Measurements from ENCODE around the gene PAH.

The PAH gene

DNA sequence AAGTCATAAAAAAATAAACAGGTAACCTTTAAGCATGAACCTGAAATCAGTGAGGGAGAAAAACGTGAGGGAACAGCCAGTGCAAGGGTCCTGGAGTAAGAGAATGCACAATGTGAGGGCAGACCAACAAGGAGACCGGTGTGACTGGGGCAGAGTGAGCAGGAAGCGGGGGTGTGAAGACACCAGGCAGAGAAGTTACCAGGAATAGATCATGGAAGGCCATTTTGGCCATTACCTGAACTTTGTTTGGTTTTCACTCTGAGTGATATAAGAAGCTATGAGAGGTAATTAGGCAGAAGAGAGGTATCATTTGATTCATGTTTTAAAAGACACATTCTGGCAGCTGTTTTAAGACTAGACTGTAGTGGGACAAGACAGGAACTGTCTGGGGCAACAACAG lies 15.0 kb downstream of the PAH start:
- no peak for DNase-seq (ENCODE audit: low read depth in 2 of 3, low spot score in 2 of 3)

DNA sequence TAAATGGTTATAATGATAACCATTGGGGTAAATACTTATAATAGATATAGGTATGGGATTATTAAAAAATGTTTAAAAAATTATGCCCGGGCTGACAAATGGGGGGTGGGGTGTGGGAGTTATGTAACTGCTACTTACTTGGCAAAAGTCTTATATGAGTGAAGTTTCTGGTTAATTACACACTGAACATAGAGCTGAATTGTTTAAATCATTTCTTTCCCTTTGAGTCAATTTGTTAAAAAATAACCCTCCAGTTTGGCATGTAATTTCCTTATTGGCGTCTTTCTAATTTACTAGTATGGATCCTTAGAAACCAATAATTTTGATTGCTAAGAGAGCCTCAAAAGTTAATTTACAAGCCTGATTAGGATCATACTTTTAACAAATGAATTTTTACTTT lies 16.7 kb downstream of the PAH start:
- no peak for DNase-seq (ENCODE audit: low read depth in 2 of 3, low spot score in 2 of 3)

DNA sequence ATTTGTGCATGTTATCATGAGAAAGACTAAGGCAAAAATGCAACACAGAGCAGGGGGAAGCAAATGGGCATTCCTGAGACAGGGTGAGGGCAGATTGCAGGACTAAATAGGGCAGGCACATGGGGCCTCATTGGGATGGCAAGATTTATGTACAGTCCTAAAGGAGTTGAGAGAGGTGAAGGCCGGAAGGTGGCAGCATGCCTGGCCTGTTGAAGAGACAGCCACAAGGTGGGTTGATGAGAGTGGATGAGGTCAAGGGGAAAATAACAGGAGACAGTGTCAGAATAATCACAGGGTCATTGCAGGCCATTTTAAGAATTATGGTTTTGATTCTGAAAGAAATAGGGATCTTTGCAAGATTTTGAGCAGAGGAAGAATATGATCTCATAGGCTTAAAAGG lies 21.0 kb downstream of the PAH start:
- no peak for DNase-seq (ENCODE audit: low read depth in 2 of 3, low spot score in 2 of 3)

DNA sequence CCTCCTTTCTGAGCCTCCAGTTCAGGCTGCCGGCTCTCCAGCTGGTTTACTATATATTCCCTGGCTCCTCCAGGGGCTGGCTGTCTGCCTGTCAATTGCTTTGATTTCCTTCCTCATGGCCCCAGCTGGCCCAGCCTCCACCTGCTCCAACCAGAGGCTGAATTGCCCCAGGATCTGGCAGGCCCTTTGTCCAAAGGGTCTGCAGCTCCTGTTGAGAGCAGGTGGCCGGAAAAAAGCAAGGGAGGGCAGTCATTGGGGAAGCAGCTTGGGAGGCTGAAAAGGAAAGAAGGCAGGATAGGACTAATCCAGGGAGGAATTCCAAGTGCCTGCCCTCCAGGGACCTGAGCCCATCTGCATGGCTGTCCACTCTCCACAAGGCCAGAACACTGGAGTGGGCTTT lies 25.3 kb downstream of the PAH start:
- no peak for DNase-seq (ENCODE audit: low read depth in 2 of 3, low spot score in 2 of 3)

DNA sequence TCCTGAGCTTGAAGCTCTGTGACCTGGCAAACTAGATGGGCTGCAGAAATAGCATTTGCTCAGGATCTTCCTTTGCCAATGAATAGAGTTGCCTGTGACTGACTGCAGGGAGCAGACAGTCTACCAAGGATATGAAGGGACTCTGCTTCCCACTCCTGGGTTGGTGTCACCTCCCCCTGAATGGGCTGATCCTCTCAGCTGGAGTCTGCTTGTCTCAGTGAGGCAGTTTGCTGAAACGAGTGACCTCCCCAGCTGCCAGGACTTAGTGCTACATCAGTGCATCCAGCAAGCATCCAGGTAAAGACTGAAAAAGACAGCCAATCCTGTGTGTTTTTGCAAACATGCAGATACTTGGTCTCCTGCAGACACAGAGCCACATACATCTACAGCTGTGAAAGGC lies 28.5 kb downstream of the PAH start:
- DNase-seq (ENCODE audit: low read depth in 2 of 3, low spot score in 2 of 3): no peak

DNA sequence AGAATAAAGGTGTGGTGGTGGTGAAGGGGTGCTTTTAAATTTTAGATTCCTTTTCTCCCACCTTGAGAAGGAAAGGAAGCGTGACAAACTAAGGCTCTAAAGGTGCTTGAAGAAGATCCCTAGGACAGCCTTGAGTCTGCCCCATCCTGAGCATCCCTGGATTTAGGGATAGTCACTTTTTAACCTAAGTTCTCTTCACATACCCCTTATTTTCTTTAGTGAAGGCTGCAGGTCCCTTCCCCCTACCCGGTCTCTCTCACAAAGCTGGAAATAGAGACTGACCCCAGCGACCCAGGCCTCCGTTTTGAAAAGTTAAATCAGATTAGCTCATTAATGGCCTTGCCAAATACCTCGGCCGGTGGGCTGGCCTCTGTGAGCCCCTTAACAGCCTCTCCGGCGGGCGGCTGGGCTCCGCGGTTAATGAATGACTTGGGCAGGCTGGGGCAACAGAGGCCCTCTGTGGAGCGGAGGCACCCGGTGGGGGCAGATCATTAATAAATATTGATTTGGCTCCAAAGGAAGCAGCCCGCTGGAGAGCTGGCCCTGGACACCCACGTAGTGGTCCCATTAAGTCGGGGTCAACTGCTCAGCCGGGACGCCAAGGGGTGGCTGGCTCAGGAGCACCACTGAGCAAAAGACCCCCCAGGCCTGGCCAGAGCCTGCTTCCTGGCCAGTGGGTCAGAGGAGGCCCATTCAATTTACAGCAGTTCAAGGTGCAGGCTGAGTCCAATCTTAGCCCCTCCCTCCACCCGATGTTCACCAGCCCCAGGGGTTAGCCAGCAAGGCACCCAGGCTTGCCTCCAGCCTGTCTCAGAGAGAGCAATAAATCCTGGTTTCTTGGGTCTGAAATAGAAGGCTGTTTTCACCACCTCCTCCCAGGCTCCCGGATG lies 31.8 kb downstream of the PAH start:
- DNase-seq (ENCODE audit: low read depth in 2 of 3, low spot score in 2 of 3): no peak

DNA sequence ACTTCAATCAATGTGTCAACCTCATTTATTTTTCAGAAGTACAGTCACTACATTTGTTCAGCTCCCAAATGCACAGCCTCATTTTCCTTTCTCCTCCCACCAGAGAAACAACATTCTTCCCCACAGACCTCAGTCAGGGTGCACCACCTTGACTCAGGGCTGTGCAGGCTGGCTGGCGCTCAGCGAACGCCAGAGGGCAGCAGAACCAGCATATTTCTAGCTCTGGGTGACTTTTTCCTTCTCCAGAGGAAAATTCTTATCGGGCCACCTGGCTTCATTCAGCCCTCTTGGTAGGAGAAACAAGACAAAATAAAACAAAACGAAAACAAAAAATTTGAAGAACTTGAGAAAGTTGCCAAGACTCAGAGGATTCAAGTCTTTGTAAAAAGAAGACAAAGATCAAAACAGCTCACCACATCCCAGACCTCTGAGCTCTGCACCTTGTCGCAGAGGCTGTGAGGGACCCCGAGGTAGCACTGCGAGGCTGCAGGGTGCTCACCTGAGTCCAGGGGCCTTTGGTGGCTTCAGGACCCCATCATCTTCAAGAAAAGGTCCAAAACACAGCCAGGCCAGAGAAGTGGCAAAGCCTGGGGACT lies 33.7 kb downstream of the PAH start:
- DNase-seq (ENCODE audit: low read depth in 2 of 3, low spot score in 2 of 3): peak in 1 of 3 experiments; percentile 21

DNA sequence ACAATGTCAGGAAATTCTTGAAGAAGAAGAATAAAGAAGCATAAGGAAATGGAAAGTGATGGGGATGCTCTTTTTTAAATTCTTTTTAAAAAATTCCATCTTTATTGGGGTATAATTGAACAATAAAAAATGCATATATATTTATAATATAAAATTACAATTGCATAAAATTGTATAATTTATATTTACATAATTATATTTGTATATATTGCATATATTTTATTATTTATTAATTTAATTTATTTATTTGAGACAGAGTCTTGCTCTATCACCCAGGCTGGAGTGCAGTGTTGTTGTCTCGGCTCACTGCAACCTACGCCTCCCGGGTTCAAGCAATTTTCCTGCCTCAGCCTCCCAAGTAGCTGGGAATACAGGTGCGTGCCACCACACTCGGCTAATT lies 36.3 kb downstream of the PAH start:
- DNase-seq (ENCODE audit: low read depth in 2 of 3, low spot score in 2 of 3): no peak

DNA sequence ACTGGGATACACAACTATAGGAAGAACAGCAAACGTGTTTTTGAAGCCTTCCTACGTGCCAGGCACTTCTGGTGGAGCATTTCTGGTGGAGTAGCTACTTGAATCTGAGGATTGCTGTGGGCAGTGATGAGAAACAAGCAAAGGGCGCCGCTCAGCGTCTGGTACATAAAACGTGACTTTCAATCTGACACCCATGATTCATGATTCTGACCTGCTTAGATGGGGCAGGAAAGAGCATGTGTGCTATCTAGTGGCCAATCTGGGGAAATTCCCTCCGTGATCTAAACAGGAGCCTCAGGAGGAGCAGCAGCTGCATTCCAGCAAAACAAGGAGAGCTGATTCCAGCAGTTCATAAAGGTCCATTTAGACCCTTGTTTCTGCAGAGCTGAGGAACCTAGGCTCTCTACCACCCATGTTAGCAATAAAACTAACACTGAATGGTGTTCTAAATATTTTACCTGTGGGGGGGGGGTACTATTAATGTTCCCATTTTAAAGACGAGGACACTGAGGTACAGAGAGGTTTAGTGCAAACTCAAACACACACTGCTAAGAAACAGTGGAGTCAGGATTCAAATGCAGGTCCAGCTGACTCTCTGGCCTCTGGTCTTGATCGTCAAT lies 37.8 kb downstream of the PAH start:
- no peak for DNase-seq (ENCODE audit: low read depth in 2 of 3, low spot score in 2 of 3)

DNA sequence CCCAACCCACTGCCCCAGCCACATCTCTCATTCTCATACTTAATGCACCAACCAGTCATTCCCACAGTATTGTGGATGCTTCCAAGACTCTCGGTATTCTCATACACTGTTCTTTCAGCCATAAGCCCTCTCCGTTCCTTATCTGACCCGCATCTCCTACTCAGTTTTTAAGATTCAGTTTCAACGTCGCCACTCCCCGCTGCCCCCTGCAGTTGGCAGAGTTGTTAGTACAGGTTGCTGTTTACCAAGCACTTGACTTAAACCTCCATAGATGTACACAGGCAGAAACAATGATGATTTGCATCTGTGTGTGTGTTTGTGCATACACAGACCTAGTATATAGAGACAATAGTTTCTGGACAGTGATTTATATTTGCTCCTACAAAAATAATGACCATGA lies 40.2 kb downstream of the PAH start:
- DNase-seq (ENCODE audit: low read depth in 2 of 3, low spot score in 2 of 3): no peak

DNA sequence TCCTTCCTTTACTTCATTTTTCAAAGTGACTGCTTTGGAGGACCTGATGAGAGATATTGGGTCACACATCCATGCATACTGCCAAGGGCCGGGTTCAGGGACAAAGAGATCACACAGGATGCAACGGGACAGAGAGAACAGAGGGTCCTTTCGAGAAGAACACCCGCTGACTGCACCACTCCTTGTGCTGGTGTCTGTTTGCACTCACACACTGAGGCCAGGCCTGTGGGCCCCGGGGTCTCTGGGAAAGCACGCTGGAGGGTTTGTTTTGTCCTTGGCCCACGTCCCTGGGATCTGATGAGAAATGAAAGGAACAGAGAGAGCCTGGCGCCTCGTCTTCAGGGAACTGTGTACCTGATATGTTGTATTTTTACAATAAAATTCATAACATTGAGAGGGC lies 42.2 kb downstream of the PAH start:
- DNase-seq (ENCODE audit: low read depth in 2 of 3, low spot score in 2 of 3): no peak

DNA sequence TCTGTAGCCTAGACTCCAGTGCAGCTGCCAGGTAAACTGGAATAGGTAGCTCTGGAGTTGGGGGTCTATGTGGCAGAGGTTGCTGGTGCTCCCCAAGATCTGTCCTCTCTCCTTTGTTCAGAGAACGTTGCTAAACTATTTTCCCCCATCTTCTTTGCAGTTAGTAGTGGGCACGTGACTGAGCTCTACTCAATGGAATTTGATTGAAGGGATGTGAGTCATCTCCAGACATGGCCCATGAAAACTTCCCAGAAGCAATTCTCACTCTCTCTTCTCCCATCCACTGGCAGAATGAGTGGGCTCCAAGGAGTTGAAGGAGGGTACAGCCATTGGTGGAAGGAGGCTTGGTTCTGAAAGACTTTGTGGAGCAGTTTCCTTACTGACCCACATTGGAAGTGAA lies 44.0 kb downstream of the PAH start:
- no peak for DNase-seq (ENCODE audit: low read depth in 2 of 3, low spot score in 2 of 3)

DNA sequence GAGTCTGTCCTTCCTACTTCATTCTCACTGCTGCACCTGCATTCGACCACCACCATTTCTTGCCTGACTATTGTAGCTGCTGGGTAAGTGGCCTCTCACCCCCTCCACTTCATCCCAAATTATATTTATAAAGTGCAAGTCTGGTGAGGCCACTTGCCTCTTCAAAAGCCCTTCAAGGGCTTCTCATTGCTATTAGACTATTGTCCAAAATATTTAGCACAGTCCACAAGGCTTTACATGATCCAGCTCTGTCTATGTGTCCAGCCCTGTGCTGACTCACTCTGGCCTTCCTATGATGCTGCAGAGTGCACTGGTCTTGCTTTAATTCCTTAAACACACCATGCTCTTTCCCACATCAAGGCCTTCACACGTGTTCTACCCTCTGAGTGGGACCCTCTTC lies 46.0 kb downstream of the PAH start:
- no peak for DNase-seq (ENCODE audit: low read depth in 2 of 3, low spot score in 2 of 3)

DNA sequence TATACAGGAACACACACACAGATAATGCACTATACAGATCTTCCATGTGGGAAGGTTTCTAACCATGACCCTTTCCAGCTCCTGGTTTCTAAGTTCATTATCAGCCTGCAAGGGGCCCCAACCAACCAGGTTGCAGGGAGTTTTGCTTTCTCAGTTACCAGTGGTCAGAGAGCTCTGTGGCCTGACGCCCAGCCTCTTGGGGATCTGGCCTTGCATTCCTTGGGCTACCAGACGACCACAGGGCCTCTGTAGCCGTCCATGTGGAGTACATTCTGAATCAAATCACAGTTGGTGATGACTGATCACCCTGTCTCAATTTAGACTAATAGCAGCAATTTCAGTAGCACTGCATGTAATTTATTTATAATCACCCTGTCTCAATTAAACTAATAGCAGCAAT lies 47.5 kb downstream of the PAH start:
- no peak for DNase-seq (ENCODE audit: low read depth in 2 of 3, low spot score in 2 of 3)

DNA sequence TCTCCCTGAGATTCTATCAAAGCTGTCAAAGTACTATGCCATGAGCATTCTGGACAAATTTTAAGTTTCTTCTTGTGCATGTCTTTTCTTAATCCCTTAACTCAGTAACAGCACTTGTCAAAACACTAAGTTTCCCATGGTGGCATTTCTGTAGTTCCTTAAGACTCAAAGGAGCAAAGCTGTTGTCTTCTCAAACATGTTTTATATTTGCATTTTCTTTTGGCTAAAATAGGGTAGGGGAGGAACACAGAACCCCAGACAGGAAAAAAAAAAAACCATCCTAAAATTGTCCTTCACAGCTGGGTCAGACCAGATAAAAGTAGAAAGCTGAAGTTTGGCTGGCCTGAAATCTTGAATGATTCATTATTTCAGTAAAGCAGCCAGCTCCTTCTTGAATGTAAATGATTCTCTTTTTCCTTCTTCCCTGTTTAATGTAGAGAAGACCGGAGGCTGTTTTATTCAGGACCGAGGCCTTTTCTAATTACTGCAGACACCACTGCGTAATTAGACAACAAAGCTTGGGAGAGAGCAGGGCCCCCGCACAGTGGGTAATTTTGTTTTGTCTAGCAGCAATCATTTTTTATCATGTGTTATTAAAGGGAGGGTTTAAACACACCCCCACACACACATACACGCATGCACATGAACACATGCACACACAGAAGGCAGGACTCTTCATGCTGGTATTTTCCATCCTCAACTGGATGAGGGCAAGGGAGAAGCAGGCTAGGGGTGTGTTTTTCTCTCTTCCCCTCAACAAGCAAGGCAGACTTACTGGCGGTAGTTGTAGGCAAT lies 51.0 kb downstream of the PAH start:
- DNase-seq (ENCODE audit: low read depth in 2 of 3, low spot score in 2 of 3): no peak

DNA sequence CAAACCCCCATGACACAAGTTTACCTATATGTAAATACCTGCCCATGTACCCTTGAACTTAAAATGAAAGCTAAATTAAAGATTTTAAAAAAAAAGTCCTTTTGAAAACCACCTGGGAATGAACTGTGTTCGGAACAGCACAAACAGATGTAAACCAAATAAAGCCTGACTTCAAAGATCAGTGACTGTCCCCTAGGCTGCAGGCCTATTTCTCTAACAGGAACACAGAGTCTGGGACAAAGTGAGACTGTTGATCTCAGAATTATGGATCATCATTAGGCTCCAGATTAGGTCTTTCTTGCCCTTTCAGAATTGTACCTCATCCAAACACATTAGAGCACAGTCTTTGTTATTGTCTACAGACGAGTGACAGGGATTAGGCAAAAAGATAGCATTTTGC lies 54.6 kb downstream of the PAH start:
- DNase-seq (ENCODE audit: low read depth in 2 of 3, low spot score in 2 of 3): no peak

DNA sequence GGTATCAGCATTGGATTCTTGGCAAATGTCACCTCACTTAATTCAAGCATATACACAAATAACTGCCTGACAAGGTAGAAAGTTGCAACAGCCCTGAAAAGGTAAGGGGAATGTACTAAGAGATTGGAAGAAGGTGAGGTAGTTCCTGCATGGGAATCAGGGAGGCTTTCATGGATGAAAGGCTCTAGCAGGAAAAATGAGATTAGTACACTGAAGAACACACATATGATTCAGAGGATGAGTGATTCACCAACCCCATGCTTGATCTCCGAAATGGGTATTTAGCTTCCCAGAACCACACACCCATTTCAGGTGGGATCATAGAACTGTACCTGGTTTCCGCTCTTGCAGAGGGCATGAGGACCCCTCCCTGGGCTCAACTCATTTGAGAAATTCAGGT lies 65.8 kb downstream of the PAH start:
- no peak for DNase-seq (ENCODE audit: low read depth in 2 of 3, low spot score in 2 of 3)

DNA sequence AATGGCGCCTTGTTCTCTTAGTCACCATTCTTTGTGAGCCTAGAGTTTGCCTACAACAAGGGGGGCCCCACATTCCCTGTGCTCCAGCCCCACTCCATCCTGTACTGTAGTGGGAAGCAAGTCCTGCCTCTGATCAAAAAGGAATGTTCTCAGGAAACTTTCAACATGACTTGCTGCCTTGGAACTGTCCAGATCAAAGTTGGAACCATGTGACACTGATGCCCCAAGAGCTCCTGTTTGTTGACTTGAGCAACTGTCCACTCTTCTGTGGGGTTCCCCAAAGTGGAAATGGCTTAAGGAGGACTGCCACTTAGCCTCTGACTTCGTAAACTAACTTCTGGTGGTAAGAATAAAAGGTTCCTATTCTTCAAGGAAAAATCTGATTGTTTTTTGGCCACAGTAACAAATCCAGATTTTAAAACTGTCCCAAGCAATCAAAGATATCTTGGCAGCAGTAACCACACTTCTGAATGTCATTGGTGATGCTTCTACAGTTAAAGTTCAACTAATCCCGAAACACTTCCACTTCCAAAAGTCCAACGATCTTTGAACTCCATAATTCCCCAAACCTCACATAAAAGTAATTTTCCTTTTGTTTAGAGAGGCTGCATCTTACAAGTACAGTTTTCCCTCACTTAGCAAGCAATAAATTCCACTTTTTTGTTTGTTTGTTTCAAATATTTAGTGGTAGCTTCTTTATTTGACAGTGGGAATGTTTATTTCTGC lies 67.2 kb downstream of the PAH start:
- no peak for DNase-seq (ENCODE audit: low read depth in 2 of 3, low spot score in 2 of 3)

DNA sequence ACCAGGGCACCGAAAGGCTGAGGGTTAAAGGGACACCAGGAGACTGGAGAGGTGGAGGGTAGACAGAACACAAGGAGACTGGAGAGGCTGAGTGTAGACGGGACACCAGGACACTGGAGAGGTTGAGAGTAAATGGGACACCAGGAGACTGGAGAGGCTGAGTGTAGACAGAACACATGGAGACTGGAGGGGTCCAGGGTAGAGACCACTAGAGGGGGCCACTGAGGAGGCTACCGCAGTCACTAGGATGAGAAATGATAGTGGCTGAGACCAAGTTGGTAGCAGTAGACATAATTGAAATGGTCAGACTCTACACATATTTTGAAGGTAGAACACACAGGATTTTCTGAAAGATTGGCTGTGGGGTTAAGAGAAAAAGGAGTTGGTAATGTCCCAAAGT lies 68.2 kb downstream of the PAH start:
- no peak for DNase-seq (ENCODE audit: low read depth in 2 of 3, low spot score in 2 of 3)

DNA sequence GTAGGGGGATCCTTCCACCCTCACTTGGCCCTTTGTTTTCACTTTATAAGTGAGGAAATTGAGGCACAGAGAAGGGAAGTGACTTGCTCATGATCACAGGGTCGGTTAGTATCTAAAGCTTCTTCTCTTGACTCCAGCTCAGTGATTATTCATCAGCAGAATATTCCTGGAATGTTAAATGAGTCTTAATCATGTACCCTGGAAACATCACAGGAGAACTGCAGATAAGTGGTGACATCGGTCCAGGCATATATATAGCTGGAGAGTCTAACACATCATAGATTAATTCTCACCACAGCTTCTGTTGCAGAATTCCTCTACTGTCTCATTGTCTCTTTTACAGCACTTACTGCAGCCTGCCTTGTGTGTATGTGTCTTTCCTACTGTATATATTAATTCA lies 69.9 kb downstream of the PAH start:
- no peak for DNase-seq (ENCODE audit: low read depth in 2 of 3, low spot score in 2 of 3)
